HG03060 (cell line): Measurements from ENCODE around the gene DCLK2.
A peak's percentile ranks its signal among the peaks of the same experiment; 100 is the strongest.

Source experiments
- ATAC-seq: cut with Tn5 transposase; IDR thresholded peaks from one replicate; pipeline ENCODE4 v1.9.1; 2021; ENCODE audit warnings: low read depth, moderate number of reproducible peaks; ENCODE audit not compliant: unreplicated experiment

The DCLK2 gene

DNA sequence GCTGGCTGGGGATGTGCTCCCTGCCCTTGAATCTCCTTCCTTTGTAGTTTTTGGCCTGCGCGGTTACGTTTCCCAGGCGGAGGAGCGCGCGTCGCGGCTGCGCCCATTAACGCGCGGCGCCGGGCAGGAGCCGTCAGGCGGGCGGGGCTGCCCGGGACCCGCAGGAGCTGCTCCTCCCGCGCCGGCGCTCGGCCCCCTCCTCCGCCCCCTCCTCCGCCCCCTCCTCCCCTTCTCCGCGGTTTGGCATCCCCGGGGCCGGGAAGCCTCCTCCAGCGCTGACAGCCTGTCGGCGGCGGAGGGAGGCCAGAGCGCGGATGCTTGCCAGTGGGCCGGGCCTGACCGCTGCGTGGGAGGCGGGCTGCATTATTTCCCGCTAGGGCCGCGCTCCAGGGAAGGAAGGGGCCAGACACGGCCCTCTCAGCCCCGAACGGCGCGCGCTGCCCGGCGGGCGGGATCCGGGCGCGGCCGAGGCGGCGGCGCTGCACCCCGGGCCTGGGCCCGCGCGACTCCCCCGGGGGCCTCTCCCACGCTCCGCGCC lies at the start of gene DCLK2:
TSS of gene DCLK2 (plus strand) at position 405 of the 538 bp plus-strand sequence. CDS start 583 bp downstream, outside the sequence.
- ATAC-seq: no peak

DNA sequence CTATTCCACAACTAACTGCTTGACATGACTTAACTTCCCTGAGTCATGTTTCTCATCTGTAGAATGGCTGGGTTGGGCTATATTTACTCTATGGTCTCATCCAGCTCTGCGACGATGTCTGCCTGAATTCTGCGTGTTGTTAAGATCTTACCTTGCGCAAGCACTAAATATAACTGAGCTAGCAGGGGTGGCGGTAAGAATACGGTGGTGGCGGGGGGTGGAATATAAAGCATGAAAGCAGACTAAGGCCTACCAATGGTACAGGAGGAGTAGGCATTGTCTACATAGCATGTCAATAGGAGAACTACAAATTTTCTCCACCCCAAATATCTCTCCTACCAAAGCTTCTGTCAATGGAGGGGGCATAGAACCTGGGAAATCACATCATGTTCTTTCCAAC lies 45.7 kb upstream of the DCLK2 start:
- no peak for ATAC-seq

DNA sequence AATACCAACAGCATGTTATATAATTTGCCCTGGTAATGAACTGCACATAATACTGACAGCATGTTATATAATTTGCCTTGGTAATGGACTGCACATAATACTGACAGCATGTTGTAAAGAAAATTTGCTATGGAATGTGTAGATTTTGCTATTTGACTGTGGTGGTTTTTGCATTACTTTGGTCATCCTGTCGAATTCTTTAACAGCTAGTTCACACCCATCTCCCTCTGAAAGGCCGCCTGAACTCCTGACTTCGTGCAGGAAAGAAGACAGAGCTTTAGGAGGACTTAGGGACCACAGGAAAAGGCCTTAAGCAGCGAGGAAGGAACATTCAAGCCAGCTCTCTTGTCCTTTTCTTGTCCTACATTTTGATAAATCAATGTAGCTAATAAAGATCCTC lies 45.2 kb upstream of the DCLK2 start:
- ATAC-seq: no peak

DNA sequence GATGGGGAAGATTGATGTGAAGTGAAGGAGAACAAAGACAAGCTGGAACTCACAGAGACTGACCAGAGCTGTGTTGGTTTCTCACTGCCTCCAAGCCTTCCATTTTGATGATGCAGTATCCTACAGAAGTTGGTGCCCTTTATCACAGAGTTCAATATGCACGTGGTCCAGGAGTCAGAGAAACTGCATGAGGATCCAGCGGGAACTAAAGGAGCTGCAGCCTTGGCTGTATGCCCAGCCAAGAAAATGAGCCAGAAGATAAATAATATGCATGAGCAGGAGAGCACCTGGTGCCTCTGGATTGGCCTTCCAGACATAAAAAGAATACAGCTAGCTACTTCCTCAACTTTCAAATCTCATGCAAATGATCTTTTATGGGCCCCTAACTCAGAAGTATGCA lies 44.3 kb upstream of the DCLK2 start:
- ATAC-seq: no peak

DNA sequence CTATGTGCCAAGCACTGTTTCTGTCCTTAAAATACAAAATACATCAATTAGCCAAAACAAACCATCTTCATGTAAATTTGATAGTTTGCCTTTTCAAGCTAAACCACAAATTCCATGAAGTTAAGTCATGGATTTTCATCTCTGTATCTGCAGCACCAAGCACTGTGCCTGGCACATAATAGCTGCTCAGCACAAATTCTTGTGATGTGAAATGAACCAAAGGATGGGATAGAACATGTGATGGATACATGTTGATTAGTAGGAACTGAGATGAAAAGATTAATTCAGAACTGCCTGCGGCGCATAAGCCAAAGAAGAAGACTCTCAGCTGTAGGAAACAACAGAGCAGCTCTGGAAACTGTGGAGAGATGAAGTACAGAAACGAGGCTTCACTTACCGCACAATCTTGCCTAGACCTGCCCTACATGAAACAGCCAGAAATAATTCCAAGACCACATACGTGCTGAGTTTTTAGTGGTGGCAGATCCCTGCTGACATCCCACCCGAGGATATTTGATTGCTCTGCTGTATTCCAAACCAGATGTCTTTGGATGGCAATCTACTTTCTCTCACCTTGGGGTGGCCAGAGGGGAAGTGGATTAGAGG lies 40.9 kb upstream of the DCLK2 start:
- no peak for ATAC-seq

DNA sequence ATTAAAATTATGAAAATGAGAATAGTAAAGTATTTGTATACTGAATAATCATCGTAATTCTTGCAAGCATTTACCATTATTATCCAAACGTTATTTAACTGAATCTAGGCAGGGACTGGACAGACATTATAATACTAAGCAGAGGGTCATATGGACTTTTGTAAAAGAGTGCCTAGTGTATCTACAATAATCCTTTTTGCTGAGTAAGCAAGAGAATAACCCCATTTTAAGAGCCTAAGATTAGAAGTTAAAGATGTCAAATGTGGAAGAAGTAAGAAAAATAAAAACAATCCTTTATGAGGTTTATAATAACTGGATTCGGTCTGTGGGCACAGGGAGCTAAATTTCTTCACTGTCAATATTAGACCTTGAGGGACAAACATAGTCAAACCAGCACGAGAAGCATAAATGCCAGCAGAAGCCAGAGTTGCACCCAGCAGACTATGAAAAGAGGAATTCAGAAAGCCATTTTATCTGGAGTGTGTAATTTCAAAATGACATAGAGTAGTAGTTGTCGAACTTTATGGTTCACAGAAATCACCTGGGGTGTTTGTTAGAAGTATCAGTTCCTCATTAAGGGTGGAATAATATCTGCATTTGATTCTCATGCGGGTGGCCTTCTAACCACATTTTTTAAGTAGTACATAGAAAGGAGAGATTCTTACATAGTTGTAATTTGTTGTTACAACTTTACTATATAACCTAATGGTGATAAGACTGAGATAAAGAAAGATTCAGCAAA lies 39.7 kb upstream of the DCLK2 start:
- peak; percentile 98 for ATAC-seq

DNA sequence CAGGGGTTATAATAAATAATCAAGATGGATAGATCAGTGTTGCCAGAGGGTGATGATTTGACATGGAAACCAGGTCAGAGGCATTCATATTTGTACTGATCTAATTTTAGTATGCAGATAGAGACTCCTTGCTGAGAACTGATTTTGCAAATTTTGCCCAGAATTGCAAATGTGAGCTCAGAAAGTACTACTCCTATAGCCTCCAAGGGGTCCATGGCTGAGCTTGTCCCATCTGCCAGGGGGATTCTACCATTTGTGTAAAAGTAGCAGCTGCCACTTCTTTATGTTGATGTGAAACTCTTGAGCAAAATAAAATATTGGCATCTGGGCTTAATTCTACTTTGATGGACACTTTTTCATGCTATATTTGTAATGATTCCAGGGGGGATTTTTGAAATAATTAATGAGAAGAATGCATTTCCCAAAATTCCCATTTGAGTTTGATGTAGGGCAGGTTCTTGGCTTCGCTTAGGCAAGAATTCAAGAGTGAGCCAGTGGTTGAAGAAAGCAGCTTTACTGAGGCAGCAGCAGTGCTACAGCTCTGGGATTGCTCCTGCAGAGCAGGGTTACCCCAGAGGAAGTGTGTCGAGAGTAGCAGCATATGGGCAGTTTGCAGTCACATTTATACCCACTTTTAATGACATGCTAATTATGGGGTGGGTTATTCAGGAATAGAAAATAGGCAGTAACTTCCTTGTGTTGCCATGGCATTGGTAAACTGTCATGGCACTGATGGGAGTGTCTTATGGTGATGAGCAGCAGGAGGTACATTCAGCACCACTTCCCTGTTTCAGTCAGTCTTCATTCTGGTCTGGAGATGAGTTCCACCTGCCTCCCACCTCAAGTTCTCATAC lies 38.7 kb upstream of the DCLK2 start:
- ATAC-seq: no peak

DNA sequence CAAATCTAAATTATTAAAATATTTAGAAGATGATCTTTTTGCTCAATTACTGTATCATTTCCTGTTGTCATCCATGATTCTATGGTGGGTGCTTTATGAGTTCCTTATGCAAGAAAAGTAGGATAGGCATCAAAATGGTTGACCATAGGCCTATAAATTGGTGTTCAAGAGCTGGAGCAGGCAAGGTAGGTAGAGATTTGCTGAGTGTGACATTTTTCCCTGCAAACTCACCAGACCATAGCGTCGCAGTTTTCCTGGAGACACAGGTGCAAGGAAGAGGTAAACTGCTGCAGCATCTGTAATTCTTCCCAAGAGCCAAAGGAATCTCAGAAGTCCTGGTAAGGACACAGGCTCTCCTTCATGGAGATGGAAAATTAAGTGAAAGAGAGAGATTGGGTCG lies 33.7 kb upstream of the DCLK2 start:
- ATAC-seq: no peak

DNA sequence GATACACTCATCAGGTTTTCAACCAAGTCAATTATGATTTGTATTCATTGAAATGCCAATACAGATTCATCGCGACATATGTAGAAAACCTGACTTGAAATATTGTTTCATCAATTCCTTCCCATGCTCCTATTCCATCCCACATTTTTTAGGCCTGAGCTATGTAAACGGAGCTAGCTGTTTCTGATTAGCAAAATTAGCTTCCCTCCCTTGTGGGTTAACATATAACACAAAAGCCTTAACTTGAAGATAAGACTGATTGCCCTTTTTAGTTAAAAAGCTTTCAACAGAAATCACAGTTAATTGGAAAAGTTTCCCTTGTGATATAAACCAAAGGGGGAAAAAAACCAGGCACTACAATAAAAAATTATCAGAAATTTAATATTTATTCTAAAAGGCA lies 32.8 kb upstream of the DCLK2 start:
- no peak for ATAC-seq

DNA sequence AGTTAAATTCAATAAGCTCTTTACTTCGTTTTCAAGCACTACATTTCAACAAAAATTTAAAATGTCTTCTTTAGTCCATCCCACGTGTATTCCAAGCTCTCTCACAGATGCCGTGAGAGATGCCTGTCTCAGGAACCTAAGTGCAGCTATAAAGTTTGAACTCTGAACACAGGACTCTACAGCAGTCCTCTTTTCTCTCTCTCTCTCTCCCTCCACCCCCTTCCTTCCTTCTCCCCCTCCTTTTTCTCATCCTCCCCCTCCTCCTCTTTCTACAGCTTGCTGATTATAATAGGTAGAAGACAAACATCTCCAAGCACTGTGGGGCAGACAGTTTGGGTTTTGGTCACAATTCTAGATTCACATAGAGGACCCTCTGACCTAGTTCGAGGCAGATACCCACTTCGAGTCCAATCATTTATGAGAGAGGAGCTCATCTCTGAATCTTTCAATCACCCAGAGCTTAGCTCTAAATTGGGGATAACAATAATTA lies 31.5 kb upstream of the DCLK2 start:
- ATAC-seq: no peak

DNA sequence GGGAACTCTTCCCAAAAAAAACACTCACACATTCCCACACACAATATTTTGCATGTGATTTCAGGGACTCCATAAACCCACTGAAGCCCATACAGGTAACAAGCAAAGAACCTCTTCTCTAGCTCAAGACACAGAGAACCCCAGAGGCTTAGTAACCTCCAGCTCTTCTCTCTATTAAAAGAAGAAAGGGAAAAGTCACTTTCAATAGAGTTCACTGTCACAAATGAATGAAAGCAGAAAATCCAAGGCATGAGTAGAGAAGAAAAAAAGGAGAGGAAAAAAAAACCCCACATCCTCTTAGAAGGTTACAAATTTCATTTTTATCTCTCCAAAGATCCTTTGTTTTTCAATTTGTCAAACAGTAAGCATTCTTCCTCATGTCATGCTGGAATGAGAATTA lies 30.7 kb upstream of the DCLK2 start:
- no peak for ATAC-seq

DNA sequence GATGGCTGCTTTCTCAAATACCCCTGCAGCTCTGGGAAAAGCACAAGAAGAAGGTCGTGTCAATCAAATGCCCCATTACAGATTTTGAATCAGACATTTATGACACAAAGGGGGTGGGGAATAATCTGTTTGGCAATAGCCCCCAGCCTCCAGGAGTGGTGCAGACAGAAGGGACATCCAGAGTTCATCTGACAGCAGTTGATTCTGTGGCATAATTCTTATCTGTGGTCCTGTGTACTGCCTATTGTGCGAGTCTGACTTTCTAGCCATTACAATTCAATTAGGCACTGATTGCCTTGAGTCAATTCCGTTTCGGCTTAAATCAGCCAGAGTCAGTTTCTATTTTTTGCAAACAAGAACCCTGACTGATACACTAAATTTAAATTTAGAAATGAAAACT lies 28.6 kb upstream of the DCLK2 start:
- no peak for ATAC-seq

DNA sequence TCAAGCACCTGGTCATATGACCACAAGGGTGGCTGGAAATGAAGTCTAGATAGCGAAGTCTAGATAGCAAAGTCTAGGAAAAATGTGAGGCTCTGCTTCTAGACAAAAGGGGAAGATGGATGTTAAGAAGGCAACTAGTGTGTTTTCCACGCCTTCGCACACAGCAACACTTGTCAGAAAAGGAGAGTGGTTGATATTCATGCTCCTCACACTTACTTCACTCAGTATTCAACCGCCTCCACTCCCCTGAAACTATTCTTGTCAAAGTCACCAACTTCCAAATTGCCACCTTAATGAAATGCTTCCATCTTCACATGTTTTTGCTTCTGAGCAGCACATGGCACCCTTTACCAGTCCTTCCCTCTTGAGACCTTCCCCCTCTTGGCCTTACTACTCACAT lies 27.7 kb upstream of the DCLK2 start:
- ATAC-seq: no peak

DNA sequence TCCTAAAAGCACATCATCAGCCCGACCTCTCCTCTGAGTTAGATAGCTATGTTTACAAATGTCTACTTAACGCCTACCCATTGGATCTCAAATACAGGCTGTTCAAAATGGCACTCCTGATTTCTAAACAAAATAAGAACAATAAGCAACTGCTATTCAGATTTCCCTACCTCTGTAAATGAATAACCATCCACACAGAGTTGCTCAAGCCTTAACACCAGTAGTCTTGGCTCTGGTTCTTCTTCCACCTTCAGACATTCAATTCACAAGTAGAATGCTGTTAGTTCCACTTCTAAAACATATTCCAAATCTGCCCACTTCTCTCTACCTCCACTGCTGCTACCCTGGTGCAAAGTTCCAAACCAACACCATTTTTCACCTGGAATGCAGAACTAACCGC lies 27.1 kb upstream of the DCLK2 start:
- ATAC-seq: no peak

DNA sequence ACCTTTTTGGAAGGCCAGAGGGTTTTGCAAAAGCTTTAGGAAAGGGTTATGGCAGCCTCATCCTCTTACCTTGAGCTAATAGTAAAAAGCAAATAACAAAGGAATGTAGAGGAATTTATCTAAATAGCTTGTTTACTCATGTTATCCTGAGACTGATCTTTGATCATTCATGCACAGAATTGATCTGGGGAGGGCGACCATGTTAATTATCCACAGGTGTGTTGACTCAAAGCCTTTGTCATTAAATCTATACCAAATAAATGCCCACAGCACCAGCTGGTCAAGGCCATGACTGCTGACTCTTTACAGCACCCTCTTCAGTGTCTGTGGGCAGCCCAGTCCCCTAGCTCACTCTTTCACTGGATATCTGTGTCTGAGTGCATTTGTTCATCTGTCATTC lies 22.8 kb upstream of the DCLK2 start:
- no peak for ATAC-seq

DNA sequence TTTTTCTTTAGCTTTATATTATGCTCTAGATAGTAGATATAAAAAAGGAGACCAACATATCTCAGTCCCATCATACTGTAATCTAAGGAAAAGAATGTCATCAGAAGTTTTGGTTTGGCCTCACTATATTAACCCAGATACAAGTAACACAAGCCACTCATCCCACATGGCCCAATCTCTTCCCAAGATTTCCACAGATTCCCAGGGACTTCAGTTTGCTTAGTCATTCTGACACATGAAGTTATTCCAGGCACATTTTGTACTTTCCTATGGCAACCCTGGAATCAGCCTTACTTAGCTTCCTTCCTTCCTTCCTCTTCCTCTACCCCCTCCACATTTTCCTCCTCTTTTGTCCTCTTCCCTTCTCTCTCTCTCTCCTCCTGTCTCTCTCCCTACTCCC lies 21.7 kb upstream of the DCLK2 start:
- ATAC-seq: no peak

DNA sequence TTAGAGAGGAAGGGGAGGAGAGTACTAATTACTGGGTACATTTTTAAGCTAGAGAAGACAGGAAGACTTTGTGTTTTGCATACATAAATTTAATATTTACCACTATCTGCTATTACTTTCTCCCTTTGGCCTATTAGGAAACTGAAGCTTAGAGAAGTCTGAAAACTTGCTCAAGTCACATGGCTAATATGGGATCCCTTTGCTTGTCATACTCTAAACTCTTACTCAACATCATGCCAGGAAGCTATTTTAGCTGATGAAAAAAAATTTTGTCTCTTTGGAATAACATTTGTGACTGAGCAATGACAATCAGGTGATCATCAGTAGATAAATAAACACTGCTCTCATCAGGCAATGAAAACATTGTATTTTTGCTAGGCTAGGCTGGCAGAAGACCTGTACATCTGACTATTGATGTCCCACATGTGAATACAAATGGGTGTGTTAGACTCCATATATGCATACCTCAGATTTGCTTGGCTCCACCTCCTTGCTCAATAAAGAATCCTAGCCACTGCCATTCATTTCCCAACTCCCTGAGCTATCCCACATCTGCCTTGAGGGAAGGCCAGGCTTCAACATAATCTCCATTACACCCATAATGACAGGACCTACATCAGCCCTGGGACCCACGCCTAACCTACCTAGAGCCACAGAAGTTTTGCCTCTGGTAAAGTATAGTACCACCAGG lies 17.0 kb upstream of the DCLK2 start:
- ATAC-seq: no peak

DNA sequence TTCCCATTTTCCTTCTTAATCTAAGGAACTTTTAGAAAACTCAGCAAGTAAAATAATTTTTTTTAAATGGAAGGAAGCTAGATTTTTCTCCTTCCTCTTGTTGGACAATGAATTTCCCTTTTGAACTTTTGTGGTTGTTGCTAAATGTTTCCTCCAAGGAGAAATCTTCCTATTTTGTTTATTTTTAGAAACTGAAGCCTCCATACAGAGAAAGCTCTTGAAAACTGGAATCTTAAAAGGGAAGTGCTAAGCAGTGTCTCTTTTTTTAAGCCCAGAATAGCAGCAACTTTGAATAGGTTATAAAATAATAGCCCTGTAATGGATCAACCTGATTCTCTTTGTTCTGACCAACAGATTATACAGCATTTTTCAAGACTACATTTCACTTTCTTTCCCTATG lies 15.1 kb upstream of the DCLK2 start:
- ATAC-seq: no peak

DNA sequence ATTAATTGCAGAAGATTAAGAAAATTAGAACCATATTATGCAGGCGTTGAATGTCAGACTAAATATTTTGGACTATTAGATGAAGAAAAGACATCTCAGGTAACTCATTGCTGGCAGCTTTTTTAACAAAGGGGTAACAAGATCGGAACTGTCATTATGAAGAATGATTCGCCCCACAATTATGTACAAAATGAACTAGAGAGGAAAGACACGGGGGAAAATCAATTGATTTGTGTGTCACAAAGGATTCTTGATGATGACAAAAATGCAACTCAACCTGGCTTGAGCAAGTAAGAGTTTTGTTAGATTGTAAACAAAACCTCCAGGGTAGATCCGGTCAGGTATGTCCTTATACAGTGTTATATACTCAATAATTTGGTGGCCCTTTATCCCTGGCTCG lies 12.5 kb upstream of the DCLK2 start:
- no peak for ATAC-seq

DNA sequence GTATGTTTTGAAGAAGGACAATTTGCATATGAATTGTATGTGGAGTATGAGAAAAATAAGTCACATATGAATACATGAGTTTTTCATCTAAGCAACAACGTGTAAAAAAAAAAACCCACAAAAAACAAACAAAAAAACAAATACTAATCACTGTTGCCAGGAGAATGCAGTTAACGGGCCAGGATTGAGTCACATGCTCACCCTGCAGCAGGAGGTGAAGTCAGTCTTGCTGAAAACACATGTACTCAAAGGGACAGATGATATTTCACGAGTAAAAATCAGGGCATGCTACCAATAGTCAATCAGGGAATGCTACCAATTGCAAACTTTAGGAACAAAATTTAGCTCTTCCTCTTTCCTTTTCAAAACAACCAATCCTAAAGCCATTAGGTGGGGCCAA lies 10.4 kb upstream of the DCLK2 start:
- ATAC-seq: no peak
